H9 (cell line): ENCODE results near the gene CDH16. TPM values are rescaled to one million over a fixed set of nuclear protein-coding genes. Genes with fewer than 3 reads are reported as not detected.
A peak's percentile ranks its signal among the peaks of the same experiment; 100 is the strongest.

Source experiments
- DNase-seq: peaks from one replicate; pipeline ENCODE4 v3.0.0-alpha.2; 2017
- H2AFZ ChIP-seq: one replicate; pipeline ENCODE4 v1.6.1; 2013; ENCODE audit warnings: mild to moderate bottlenecking, low read length, control low read depth, moderate library complexity
- H2AK5ac ChIP-seq: 2 replicates; pipeline ENCODE4 v1.6.1; 2013; ENCODE audit warnings: low read length, control low read depth, mixed read lengths; ENCODE audit not compliant: insufficient read length
- H2BK120ac ChIP-seq: one replicate; pipeline ENCODE4 v1.6.1; 2013; ENCODE audit warnings: low read depth, mild to moderate bottlenecking, low read length, control low read depth, inconsistent platforms; ENCODE audit not compliant: poor library complexity, severe bottlenecking
- H2BK12ac ChIP-seq: 2 replicates; pipeline ENCODE4 v1.6.1; 2013; ENCODE audit warnings: low read length, control low read depth, mixed read lengths, low read depth; ENCODE audit not compliant: insufficient read length
- H2BK15ac ChIP-seq: 2 replicates; pipeline ENCODE4 v1.6.1; 2013; ENCODE audit warnings: low read depth, low read length, control low read depth
- H2BK20ac ChIP-seq: one replicate; pipeline ENCODE4 v1.6.1; 2013; ENCODE audit warnings: low read depth, mild to moderate bottlenecking, low read length, control low read depth, inconsistent platforms; ENCODE audit not compliant: poor library complexity, severe bottlenecking
- H2BK5ac ChIP-seq: 2 replicates; pipeline ENCODE4 v1.6.1; 2013; ENCODE audit warnings: low read length, control low read depth, mixed read lengths; ENCODE audit not compliant: insufficient read length
- H3K14ac ChIP-seq: 2 replicates; pipeline ENCODE4 v1.6.1; 2013; ENCODE audit warnings: low read length, control low read depth; ENCODE audit not compliant: insufficient read depth
- H3K18ac ChIP-seq: 2 replicates; pipeline ENCODE4 v1.6.1; 2013; ENCODE audit warnings: low read depth, mild to moderate bottlenecking, mixed read lengths, low read length, control low read depth; ENCODE audit not compliant: insufficient read length
- H3K23ac ChIP-seq: 2 replicates; pipeline ENCODE4 v1.6.1; 2013; ENCODE audit warnings: low read length, control low read depth, mixed read lengths, low read depth; ENCODE audit not compliant: insufficient read length
- H3K23me2 ChIP-seq: 2 replicates; pipeline ENCODE4 v1.6.1; 2013; ENCODE audit warnings: low read depth, mild to moderate bottlenecking, mixed read lengths, low read length, control low read depth; ENCODE audit not compliant: insufficient read length, poor library complexity, severe bottlenecking
- H3K27ac ChIP-seq: 2 replicates; pipeline ENCODE4 v1.5.1; 2013; ENCODE audit warnings: low read length, control low read depth, mixed read lengths, low read depth; ENCODE audit not compliant: insufficient read length
- H3K27me3 ChIP-seq: 2 replicates; pipeline ENCODE4 v1.6.1; 2013; ENCODE audit warnings: low read length, control low read depth, inconsistent platforms; ENCODE audit not compliant: insufficient read depth
- H3K4ac ChIP-seq: 2 replicates; pipeline ENCODE4 v1.6.1; 2013; ENCODE audit warnings: low read depth, mild to moderate bottlenecking, control low read depth, inconsistent platforms, low read length, moderate library complexity
- H3K4me1 ChIP-seq: 2 replicates; pipeline ENCODE4 v1.6.1; 2013; ENCODE audit warnings: low read length, control low read depth, inconsistent platforms; ENCODE audit not compliant: insufficient read depth
- H3K4me2 ChIP-seq: 2 replicates; pipeline ENCODE4 v1.6.1; 2013; ENCODE audit warnings: low read length, control low read depth, mixed read lengths; ENCODE audit not compliant: insufficient read length, insufficient read depth
- H3K56ac ChIP-seq: 2 replicates; pipeline ENCODE4 v1.6.1; 2013; ENCODE audit warnings: low read depth, mild to moderate bottlenecking, mixed read lengths, low read length, control low read depth; ENCODE audit not compliant: insufficient read length
- H3K79me1 ChIP-seq: 2 replicates; pipeline ENCODE4 v1.6.1; 2013; ENCODE audit warnings: low read depth, mild to moderate bottlenecking, moderate library complexity, low read length, control low read depth, inconsistent platforms; ENCODE audit not compliant: insufficient read depth, poor library complexity, severe bottlenecking
- H3K79me2 ChIP-seq: 2 replicates; pipeline ENCODE4 v1.6.1; 2013; ENCODE audit warnings: low read length, control low read depth, inconsistent platforms; ENCODE audit not compliant: insufficient read depth
- H3K9ac ChIP-seq: 2 replicates; pipeline ENCODE4 v1.6.1; 2013; ENCODE audit warnings: low read length, control low read depth, mixed read lengths; ENCODE audit not compliant: insufficient read length; ENCODE audit errors: extremely low read depth
- H3K9me3 ChIP-seq: one replicate; pipeline ENCODE4 v1.6.1; 2013; ENCODE audit warnings: low read depth, low read length, inconsistent platforms; ENCODE audit not compliant: control insufficient read depth
- H3T11ph ChIP-seq: one replicate; pipeline ENCODE4 v1.6.1; 2013; ENCODE audit warnings: mild to moderate bottlenecking, low read length, control low read depth, inconsistent platforms
- H4K20me1 ChIP-seq: one replicate; pipeline ENCODE4 v1.6.1; 2013; ENCODE audit not compliant: control insufficient read depth, insufficient read length, insufficient read depth
- H4K5ac ChIP-seq: 2 replicates; pipeline ENCODE4 v1.6.1; 2013; ENCODE audit warnings: low read depth, mild to moderate bottlenecking, mixed read lengths, low read length, control low read depth; ENCODE audit not compliant: insufficient read length
- H4K8ac ChIP-seq: replicated peaks from 2 replicates; pipeline ENCODE4 v1.6.1; 2013; ENCODE audit warnings: low read length, control low read depth, mixed read lengths, low read depth; ENCODE audit not compliant: insufficient read length
- H4K91ac ChIP-seq: 2 replicates; pipeline ENCODE4 v1.6.1; 2013; ENCODE audit warnings: low read depth, mild to moderate bottlenecking, moderate library complexity, mixed read lengths, low read length, control low read depth; ENCODE audit not compliant: insufficient read length
- H3K27ac Mint-ChIP-seq, 3 experiments: 2 replicates in 2 of 3; 3 replicates in 1 of 3; pipeline ENCODE4 v1.8.0; 2020 to 2021; ENCODE audit warnings: mixed read lengths in 3 of 3, mild to moderate bottlenecking in 1 of 3, moderate library complexity in 1 of 3
- H3K27me3 Mint-ChIP-seq: 2 replicates; pipeline ENCODE4 v1.8.0; 2021; ENCODE audit warnings: low read depth, mild to moderate bottlenecking, moderate library complexity, mixed read lengths
- H3K36me3 Mint-ChIP-seq, 3 experiments: 2 replicates in 2 of 3; 3 replicates in 1 of 3; pipeline ENCODE4 v1.8.0; 2020 to 2021; ENCODE audit warnings: low read depth in 3 of 3, mixed read lengths in 3 of 3; ENCODE audit not compliant: insufficient read depth in 1 of 3
- H3K4me1 Mint-ChIP-seq, 2 experiments: 2 replicates each; pipeline ENCODE4 v1.8.0; 2020; ENCODE audit warnings: mixed read lengths in 2 of 2
- H3K4me3 Mint-ChIP-seq, 2 experiments: 2 replicates in 1 of 2; 3 replicates in 1 of 2; pipeline ENCODE4 v1.8.0; 2020 to 2021; ENCODE audit warnings: mild to moderate bottlenecking in 2 of 2, mixed read lengths in 2 of 2, moderate library complexity in 1 of 2
- H3K9me3 Mint-ChIP-seq, 2 experiments: 2 replicates in 1 of 2; 3 replicates in 1 of 2; pipeline ENCODE4 v1.8.0; 2020; ENCODE audit warnings: mild to moderate bottlenecking in 2 of 2, mixed read lengths in 2 of 2, moderate library complexity in 1 of 2
- CTCF ChIP-seq: fragments of 200-600 bp; sonication (generic); conservative IDR thresholded peaks from 3 replicates; pipeline ENCODE4 v1.8.0; 2021; ENCODE audit warnings: antibody characterized with exemption, mild to moderate bottlenecking
- WGBS: extraction: QIAGEN DNeasy Blood & Tissue Kit; methylation state at CpG from one replicate; pipeline ENCODE4 v1.1.7; 2013; ENCODE audit warnings: missing lambda C conversion rate, low lambda C conversion rate, mixed read lengths; ENCODE audit not compliant: insufficient read length; ENCODE audit errors: extremely low coverage; 5-methylcytosine and 5-hydroxymethylcytosine counted together
- total RNA-seq: library from RNA; stranded (reverse); gene quantifications from 2 replicates; pipeline ENCODE4 v1.2.1, GENCODE V29; 2021

CDH16 gene
- total RNA-seq, 1 experiment from 2014 or later, result not detected

GRCh38 chr16:66934138-66934838 lies 15.6 kb upstream of the CDH16 start, which contains the start of gene CIAO2B:
CIAO2B (minus strand) TSS chr16:66934402; CDS start chr16:66934364, 38 bp downstream.
- H2AFZ ChIP-seq, result no peak within 1 kb of the TSS
- H4K20me1 ChIP-seq, result no peaks in the 10 kb centered on the region
- H3K27ac ChIP-seq, result no peak within 1 kb of the TSS
- H3T11ph ChIP-seq, result no peak within 1 kb of the TSS
- H3K4me1 Mint-ChIP-seq, result peaks cover 13 to 27% of the 10 kb centered on the region in 2 experiments
- no peaks in the 10 kb centered on the region for H3K9me3 Mint-ChIP-seq
- H2BK20ac ChIP-seq, result no peak within 1 kb of the TSS
- no peak within 1 kb of the TSS for H2BK5ac ChIP-seq
- H3K23ac ChIP-seq, result no peak within 1 kb of the TSS
- no peaks in the 10 kb centered on the region for H3K4me1 ChIP-seq
- H3K9me3 ChIP-seq, result no peaks in the 10 kb centered on the region
- peak within 1 kb of the TSS; percentile 82 for H3K14ac ChIP-seq
- H4K91ac ChIP-seq, result no peak within 1 kb of the TSS
- peaks cover 16% of the 10 kb centered on the region for H3K23me2 ChIP-seq
- WGBS, result no CpG with 5 or more reads among the region's 76 CpGs
- H3K18ac ChIP-seq, result peak within 1 kb of the TSS; percentile 27
- no peaks in the 10 kb centered on the region for H3K27me3 ChIP-seq
- no peak for TF ChIP-seq CTCF
- H3K56ac ChIP-seq, result no peak within 1 kb of the TSS
- H3K27me3 Mint-ChIP-seq, result no peaks in the 10 kb centered on the region
- H3K4me2 ChIP-seq, result peak within 1 kb of the TSS; percentile 95
- H2BK12ac ChIP-seq, result no peak within 1 kb of the TSS
- no peak within 1 kb of the TSS for H2AK5ac ChIP-seq
- H3K79me1 ChIP-seq, result no peaks in the 10 kb centered on the region
- DNase-seq, result peak; percentile 74
- H3K79me2 ChIP-seq, result no peaks in the 10 kb centered on the region
- H3K36me3 Mint-ChIP-seq, result peaks cover 5 to 24% (median 6%) of the 10 kb centered on the region in 3 experiments
- peak within 1 kb of the TSS; percentile 66 for H3K9ac ChIP-seq
- H4K5ac ChIP-seq, result no peak within 1 kb of the TSS
- H2BK120ac ChIP-seq, result no peak within 1 kb of the TSS
- peak within 1 kb of the TSS; percentile 96 to 97 for H3K4me3 Mint-ChIP-seq
- H4K8ac ChIP-seq, result no peak within 1 kb of the TSS
- peak within 1 kb of the TSS; percentile 18 to 95 (median 79); a peak in 4 of 7 replicates for H3K27ac Mint-ChIP-seq
- H3K4ac ChIP-seq, result no peak within 1 kb of the TSS
- no peak within 1 kb of the TSS for H2BK15ac ChIP-seq
